NCI-H82 (cell line): ENCODE data around the gene OR6K2.

ENCODE experiments used
- DNase-seq: peaks from one replicate; lab custom pipeline; 2025; lab: John Stamatoyannopoulos, UW

The OR6K2 gene

GRCh38 chr1:158686111-158687009 is 14.1 kb downstream of the OR6K2 start, which contains the start of gene SPTA1:
Gene SPTA1, minus strand, starts transcription at chr1:158686715. Its CDS starts 198 bp downstream, at chr1:158686517.
- DNase-seq = no peak

GRCh38 chr1:158685085-158685484 is 15.4 kb downstream of the OR6K2 start:
- DNase-seq = no peak

DNA sequence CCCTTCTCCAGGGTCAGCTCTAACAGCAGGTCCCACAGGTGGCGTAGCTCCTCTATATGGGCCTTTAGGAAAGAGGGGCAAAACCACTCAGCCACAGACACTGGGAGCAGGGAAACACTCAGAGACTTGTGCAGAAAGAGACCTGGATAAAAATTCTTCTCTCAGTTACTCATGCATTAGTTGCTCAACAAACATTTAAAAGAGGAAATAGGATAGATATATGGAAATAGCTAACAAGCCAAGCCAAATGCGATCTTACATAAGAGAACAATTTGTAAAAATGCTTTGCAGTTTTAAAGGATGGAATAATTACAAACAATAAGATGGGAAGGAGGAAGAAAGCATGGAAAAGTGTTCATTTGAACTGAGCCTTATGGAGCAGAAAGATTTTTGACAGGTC is 18.8 kb downstream of the OR6K2 start:
- DNase-seq = no peak

- no peak for DNase-seq
Observed at GRCh38 chr1:158679289-158679688, 21.2 kb downstream of the OR6K2 start.

DNA sequence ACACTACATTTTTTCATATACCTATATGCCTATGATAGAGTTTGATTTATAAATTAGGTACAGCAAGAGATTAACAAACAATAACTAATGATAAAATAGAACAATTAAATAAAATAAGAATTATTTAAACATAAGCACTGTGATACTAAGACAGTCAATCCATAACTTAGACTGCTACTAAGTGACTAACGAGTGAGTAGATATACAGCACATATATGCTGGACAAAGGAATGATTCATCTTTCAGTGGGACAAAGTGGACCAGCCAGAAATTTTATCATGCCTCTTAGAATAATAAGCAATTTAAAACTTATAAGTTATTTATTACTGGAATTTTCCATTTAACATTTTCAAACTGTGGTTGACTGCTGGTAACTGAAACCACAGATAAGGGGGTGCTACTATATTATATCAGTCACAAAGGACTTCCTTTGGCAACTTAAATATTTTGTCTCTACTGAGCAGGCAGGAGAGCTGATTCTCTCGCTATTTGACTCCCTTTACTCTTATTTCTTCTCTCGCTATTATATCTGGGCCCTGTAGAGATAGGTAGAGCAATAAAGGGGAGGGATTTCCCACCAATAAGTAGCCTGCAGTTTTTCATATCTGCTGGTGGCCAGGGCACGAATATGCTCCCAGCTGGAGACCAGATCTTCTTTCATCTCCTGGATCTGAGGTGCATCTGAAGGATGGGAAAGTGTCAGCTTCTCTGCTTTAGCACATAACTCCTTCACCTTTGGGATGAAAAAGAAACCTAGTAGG is 24.7 kb downstream of the OR6K2 start:
- no peak for DNase-seq

- no peak for DNase-seq
Observed at GRCh38 chr1:158674302-158674701, 26.1 kb downstream of the OR6K2 start.

- DNase-seq = no peak
Observed at GRCh38 chr1:158666037-158666436, 34.4 kb downstream of the OR6K2 start.

DNA sequence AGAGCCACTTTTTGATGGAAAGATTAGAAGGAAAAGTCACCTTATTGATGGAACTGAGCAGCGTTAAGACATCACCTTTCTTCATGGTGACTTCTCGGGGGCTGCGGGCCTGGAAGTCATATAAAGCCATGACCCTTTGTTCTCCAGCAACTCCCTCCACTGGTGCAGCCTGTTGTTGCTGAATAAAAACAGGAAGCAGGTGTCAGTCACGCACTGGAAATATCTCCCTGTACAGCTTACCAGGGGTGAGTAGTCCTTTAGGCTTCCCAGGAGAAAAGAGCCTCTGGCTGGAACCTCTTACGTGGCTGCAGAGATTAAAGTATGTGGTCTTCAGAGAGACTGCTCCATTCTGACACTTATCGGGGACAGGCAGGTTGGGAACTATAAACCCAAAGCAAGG is 45.9 kb downstream of the OR6K2 start:
- DNase-seq = no peak

- no peak for DNase-seq
Observed at GRCh38 chr1:158654086-158654485, 46.4 kb downstream of the OR6K2 start.

DNA sequence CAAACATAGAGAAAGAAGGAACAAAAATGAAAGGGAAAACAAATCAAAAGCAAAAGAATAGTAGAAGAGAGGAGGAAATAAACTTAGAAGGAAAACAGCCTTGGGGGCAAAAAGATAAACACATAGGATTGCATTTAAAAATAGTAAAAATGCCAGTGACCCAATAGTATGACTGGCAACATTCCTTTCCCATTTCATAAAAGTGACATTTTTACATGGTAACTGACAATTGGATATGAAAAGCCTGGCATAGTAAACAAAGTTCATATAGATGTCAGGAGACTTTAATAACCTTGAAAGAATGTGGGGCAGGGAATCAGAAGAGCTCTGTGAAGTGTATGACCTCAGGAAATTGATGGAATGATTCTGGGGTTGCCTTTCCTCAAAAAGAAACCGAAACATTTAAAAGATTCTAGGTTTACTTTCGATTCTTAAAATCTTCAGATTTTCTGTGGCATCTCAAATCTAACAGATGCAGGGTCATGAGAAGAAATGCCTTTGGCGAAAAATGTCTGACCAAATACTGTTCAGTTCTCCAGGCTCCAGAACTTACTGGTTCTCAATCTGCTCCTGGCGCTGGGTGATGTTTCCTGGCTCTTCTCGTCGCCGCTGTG is 47.6 kb downstream of the OR6K2 start:
- DNase-seq = no peak
